Panc1 (cell line): ENCODE measurements around the gene FKBP1C.

Experiments used
- CTCF ChIP-seq: fragments of 450-650 bp; IDR thresholded peaks from 2 replicates; pipeline ENCODE4 v1.5.1; 2017; ENCODE audit warnings: mild to moderate bottlenecking
- POLR2AphosphoS5 ChIP-seq: IDR thresholded peaks from 2 replicates; pipeline ENCODE4 v1.6.1; 2012; ENCODE audit warnings: mild to moderate bottlenecking, low read depth, low read length, moderate library complexity
- REST ChIP-seq, 2 experiments: IDR thresholded peaks; 2 replicates each; pipeline ENCODE4 v1.6.1; 2011 to 2012; ENCODE audit warnings: low read depth in 2 of 2, control low read depth in 1 of 2, low read length in 1 of 2, mild to moderate bottlenecking in 1 of 2, moderate library complexity in 1 of 2; ENCODE audit not compliant: insufficient read depth in 1 of 2
- SIN3A ChIP-seq: IDR thresholded peaks from 2 replicates; pipeline ENCODE4 v1.6.1; 2012; ENCODE audit warnings: low read depth, mild to moderate bottlenecking, low read length, moderate library complexity, borderline replicate concordance; ENCODE audit not compliant: insufficient read depth
- TCF7L2 ChIP-seq: IDR thresholded peaks from 2 replicates; pipeline ENCODE4 v1.6.1; 2011; ENCODE audit warnings: mild to moderate bottlenecking, low read depth, low read length, inconsistent platforms

DNA sequence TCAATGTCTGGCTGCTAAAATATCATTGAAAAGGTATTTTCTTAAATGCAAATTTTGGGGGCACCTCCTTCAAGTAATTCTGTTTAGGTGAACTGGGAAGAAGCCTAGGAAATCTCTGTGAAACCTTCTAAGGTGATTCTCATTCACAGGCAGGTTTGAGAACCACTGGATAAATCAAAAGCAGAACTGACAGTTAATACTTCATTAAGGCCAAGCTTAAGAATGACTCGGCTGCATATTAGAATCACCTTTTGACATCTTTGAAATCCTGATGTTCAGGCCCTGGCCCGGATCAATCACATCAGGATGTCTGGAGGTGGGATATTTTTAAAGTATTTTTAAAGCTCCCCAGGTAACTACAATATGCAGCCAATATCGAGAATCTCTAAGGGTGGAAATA lies 50.6 kb downstream of the FKBP1C start:
- TF ChIP-seq POLR2AphosphoS5, result no peak
- no peak for TF ChIP-seq TCF7L2
- TF ChIP-seq SIN3A, result no peak
- TF ChIP-seq CTCF, result no peak
- no peak for TF ChIP-seq REST (IDR thresholded peaks at IDR 0.05; ENCODE audit: insufficient read depth in 1 of 2, low read depth in 2 of 2, low read length in 1 of 2)
